Esophagus squamous epithelium (tissue), 4 donors: ENCODE results near the gene LSM3.

Source experiments
- POLR2A ChIP-seq, 4 donors: fragments of 450-650 bp; IDR thresholded peaks; one replicate each; pipeline ENCODE4 v1.6.1; 2017; ENCODE audit warnings: antibody characterized with exemption in 4 of 4, mild to moderate bottlenecking in 4 of 4, moderate library complexity in 3 of 4
- TF ChIP-seq, protein P1 (sequence below), 6 experiments: fragments of 450-650 bp in 4 of 6; fragments of 200-600 bp in 2 of 6; sonication (generic) in 2 of 6; IDR thresholded peaks; one replicate each; pipeline ENCODE4 v1.5.1; 2016 to 2019; ENCODE audit warnings: antibody characterized with exemption in 6 of 6, mild to moderate bottlenecking in 4 of 6, moderate library complexity in 4 of 6

DNA sequence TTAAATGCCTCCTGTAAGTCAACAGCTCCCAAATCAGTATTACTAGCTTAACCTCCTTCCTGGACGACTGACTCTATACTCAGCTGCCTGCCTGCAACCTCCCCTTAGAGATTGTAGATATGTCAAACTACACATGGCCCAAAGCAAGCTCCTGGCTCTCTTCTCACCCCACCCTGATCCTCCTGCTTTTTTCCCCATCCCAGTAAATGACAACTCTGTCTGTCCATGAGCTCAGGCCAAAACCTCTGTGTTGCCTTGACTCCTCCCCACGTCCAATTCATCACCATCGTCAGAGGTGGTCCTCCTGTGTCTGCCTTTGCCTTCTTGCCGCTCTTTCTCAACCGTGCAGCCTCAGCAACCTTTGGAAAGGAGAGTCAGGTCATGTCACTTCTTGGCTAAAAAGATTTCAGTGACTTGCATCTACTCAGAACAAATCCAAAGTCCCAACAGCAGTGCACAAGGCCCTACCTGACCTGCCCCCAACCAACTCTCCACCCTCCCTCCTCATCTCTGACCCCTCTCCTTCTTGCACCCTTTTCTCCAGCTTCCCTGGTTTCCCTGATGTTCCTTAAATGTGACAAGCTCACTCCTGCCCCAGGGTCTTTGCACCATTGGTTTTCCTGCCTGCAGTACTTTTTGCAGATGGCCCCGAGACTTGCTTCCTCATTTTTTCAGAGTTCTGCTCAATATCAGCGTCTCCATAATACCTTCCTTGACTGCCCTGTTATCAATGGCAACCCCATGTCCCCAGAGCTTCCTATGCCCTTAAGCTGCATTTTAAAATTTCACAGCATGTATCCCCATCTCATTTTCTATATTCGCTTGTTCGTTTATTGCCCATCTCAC lies 52.8 kb downstream of the LSM3 start:
- TF ChIP-seq, protein P1, sequence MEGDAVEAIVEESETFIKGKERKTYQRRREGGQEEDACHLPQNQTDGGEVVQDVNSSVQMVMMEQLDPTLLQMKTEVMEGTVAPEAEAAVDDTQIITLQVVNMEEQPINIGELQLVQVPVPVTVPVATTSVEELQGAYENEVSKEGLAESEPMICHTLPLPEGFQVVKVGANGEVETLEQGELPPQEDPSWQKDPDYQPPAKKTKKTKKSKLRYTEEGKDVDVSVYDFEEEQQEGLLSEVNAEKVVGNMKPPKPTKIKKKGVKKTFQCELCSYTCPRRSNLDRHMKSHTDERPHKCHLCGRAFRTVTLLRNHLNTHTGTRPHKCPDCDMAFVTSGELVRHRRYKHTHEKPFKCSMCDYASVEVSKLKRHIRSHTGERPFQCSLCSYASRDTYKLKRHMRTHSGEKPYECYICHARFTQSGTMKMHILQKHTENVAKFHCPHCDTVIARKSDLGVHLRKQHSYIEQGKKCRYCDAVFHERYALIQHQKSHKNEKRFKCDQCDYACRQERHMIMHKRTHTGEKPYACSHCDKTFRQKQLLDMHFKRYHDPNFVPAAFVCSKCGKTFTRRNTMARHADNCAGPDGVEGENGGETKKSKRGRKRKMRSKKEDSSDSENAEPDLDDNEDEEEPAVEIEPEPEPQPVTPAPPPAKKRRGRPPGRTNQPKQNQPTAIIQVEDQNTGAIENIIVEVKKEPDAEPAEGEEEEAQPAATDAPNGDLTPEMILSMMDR (IDR thresholded peaks at IDR 0.05) = no peak
- no peak for TF ChIP-seq POLR2A (IDR thresholded peaks at IDR 0.05)
